Epithelial cell of proximal tubule (primary cell): ENCODE measurements around the gene RIN3. TPM values are rescaled to one million over a fixed set of nuclear protein-coding genes. Genes with fewer than 3 reads are reported as not detected.
A peak's percentile ranks its signal among the peaks of the same experiment; 100 is the strongest.
"Not testable (repeated sequence)": the region's sequence is repeated elsewhere in the genome, so short reads cannot be mapped to it uniquely, and the experiment has no call there.

Experiments used
- DNase-seq: peaks from one replicate; pipeline ENCODE4 v3.0.0-alpha.2; 2011; ENCODE audit warnings: low read depth
- H3K4me3 ChIP-seq: 2 replicates; pipeline ENCODE4 v1.5.1; 2011; ENCODE audit warnings: low read depth, mild to moderate bottlenecking, low read length
- total RNA-seq: library from RNA; depleted of rRNA; stranded (reverse); fragments of >200 nt; gene quantifications from 2 replicates; pipeline ENCODE4 v1.2.3, GENCODE V29; 2015
- TF ChIP-seq, protein P1 (sequence below): conservative IDR thresholded peaks from 2 replicates; pipeline ENCODE4 v1.5.1; 2012; ENCODE audit warnings: low read depth, mild to moderate bottlenecking, low read length

Gene RIN3
- total RNA-seq, 1 donor from 2014 or later, result 7.4 TPM

DNA sequence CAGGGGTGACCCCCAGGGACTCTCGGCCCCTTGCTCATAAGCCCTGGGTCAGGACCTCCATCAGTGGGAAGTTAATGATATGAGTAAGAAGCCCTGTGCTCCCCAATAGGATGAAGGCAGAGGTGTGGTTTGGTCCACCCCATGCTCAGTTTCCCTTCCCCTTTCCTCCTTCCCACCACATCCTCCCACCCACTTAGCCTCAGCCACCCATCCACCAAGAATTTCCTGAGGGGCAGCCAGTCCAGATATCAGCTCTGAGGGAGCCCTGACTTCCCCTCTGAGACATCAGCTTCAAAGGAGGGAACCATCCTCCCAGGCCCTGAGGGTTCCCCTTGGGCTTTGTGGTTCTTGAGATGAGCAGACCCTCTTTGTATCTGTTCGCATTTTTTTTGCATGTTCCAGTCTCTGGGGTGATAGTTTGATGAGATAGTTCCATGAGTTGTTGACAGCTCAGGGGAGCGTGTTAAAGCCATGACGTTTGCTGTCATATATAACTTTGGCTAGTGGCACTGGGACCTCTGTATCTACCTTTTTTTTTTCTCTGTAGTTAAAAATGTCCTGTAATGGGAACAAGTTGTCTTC is 163.6 kb downstream of the RIN3 start:
- no peak overlapping the region for H3K4me3 ChIP-seq
- TF ChIP-seq, protein P1, sequence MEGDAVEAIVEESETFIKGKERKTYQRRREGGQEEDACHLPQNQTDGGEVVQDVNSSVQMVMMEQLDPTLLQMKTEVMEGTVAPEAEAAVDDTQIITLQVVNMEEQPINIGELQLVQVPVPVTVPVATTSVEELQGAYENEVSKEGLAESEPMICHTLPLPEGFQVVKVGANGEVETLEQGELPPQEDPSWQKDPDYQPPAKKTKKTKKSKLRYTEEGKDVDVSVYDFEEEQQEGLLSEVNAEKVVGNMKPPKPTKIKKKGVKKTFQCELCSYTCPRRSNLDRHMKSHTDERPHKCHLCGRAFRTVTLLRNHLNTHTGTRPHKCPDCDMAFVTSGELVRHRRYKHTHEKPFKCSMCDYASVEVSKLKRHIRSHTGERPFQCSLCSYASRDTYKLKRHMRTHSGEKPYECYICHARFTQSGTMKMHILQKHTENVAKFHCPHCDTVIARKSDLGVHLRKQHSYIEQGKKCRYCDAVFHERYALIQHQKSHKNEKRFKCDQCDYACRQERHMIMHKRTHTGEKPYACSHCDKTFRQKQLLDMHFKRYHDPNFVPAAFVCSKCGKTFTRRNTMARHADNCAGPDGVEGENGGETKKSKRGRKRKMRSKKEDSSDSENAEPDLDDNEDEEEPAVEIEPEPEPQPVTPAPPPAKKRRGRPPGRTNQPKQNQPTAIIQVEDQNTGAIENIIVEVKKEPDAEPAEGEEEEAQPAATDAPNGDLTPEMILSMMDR, result no peak
- no peak for DNase-seq

DNA sequence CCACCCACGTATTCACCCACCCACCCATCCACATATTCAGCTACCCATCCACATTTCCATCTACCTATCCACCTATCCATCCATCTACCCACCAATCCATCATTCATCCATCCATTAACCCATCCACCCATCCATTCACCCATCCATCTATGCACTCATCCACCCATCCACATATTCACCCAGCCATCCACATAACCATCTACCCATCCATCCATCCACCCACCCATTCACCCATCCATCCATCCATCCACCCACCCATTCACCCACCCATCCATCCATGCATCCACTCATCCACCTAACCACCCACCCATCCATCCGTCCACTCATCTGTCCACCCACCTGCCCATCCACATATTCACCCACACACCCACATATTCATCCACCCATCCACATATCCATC is 164.4 kb downstream of the RIN3 start:
- no peak for DNase-seq
- H3K4me3 ChIP-seq, result no peak overlapping the region
- TF ChIP-seq, protein P1, result no peak

DNA sequence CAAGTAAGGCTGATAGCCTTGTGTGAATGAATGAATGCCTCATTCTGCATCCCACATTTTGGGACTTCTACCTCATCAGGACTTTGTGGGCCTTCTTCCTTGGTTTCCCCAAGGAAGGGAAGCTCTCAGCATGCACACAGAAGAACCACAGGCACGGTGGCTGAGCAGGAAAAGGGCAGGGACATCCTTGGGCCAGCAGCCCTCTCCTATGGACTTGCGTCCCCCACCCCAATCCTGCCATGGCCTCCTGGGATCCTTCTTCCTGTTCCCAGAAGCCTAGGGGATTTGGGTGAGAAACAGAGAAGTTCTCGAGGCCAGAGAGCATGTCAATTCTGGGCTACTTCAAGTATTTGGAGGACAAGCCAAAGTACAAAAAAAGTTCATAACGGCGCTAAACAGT is 165.2 kb downstream of the RIN3 start:
- no peak for DNase-seq
- no peak overlapping the region for H3K4me3 ChIP-seq
- TF ChIP-seq, protein P1, result no peak

DNA sequence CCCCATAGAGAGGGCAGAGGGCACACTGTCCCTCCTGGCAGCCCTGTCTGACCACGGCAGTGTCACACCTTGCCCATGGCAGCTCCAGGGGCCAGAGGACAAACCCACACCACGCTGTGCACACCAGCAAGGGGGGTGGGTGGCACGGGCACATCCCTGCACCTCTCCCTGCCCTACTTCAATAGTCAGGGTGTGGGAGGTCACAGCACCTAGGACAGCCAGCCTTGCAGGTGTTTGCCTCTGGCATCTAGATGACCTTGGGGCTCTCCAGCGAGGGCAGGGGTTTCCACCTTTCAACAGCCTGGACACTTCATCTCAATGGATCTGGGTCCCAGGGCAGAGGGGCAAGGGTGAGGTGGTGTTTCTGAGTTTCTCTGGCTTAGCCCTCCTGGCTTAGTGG is 165.7 kb downstream of the RIN3 start:
- no peak overlapping the region for H3K4me3 ChIP-seq
- DNase-seq, result no peak
- TF ChIP-seq, protein P1, result no peak

DNA sequence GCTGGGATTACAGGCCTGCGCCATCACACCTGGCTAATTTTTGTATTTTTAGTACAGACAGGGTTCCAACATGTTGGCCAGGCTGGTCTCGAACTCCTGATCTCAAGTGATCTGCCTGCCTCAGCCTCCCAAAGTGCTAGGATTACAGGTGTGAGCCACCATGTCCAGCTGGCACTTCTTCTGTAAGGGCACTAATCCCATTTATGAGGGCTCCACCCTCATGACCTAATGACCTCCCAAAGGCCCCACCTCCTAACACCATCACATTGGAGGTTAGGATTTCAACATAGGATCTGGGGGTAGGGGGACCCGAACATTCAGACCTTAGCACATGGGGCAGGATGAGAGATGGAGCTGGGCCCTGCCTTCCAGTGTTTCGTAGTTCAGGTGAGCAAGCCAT is 166.7 kb downstream of the RIN3 start:
- not testable (repeated sequence) for H3K4me3 ChIP-seq, DNase-seq

DNA sequence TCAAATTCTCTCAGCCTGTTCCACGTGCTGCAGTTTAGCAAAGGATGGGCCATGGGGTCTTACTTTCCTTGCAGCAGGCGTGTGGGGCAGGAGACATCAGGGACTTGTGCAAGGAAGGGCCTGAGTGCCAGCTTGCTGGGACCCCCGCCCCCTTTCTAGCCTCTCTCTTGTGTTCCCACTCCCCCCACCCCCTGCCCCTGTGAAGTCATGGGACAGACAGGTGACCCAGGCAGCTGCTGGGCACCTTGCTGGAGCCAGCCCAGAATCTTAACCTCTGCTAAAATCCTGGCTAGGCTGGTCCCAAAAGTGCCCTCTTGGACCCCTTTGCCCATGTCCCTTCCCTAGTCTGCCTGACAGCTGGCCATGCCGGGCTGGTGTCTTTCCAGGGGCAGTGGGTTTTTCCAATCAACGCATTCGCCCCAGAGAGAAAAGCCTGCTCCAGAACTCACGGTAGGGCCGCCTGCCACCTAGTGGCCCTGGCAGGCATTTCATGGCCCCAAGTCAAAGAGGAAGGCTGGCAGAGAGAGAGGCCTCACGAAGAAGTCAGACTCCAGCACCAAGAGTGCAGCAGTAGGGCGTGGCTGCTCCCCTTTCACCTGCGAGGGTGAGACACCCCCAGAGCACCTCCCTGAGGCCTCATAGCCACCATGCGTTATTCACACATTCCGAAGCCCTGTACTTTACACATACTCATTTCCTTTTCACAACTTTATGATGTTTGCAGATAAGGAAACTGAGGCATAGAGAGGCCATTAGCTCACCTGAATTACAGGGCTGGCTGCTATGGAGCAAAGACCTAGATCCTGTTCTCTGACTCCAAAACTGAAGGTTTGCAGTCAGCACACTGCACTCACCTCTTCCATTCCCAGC is 167.4 kb downstream of the RIN3 start:
- DNase-seq, result no peak
- TF ChIP-seq, protein P1, result peak; percentile 90
- H3K4me3 ChIP-seq, result no peak overlapping the region

DNA sequence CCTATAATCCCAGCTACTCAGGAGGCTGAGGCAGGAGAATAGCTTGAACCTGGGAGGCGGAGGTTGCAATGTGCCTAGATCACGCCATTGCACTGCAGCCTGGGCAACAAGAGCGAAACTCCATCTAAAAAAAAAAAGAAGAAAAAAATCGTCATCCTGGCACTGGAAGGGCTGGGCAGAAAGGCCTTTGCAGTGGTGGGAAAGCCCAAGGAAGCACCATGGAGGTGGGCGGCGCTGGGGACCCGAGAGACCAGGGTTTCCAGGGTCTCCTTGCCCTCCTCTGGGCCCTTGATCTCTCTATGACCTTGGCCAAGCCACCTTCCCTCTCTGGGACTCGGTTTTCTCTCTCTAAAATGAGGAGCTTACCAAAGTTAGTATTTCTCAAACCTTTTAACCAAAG is 169.5 kb downstream of the RIN3 start:
- TF ChIP-seq, protein P1, result no peak
- no peak for DNase-seq
- H3K4me3 ChIP-seq, result no peak overlapping the region
